Measurements from ENCODE around the gene DCC. TPM values are rescaled to one million over a fixed set of nuclear protein-coding genes. Genes with fewer than 3 reads are reported as not detected.

DCC gene
- total RNA-seq, 1 donor from 2014 or later, result not detected

GRCh38 chr18:52963481-52963880 is 623.5 kb downstream of the DCC start:
- Mint-ChIP-seq H3K36me3 (ENCODE audit: low read depth) (no peaks in the 10 kb centered on the region), H3K27ac (ENCODE audit: unreplicated experiment) (no peak overlapping the region), H3K4me1 (ENCODE audit: low read depth) (no peaks in the 10 kb centered on the region), H3K9me3 (ENCODE audit: low read depth) (no peaks in the 10 kb centered on the region), H3K27me3 (ENCODE audit: low read depth) (peaks cover 2% of the 10 kb centered on the region), H3K4me3 (ENCODE audit: unreplicated experiment) (no peak overlapping the region)
- TF ChIP-seq, protein P1, sequence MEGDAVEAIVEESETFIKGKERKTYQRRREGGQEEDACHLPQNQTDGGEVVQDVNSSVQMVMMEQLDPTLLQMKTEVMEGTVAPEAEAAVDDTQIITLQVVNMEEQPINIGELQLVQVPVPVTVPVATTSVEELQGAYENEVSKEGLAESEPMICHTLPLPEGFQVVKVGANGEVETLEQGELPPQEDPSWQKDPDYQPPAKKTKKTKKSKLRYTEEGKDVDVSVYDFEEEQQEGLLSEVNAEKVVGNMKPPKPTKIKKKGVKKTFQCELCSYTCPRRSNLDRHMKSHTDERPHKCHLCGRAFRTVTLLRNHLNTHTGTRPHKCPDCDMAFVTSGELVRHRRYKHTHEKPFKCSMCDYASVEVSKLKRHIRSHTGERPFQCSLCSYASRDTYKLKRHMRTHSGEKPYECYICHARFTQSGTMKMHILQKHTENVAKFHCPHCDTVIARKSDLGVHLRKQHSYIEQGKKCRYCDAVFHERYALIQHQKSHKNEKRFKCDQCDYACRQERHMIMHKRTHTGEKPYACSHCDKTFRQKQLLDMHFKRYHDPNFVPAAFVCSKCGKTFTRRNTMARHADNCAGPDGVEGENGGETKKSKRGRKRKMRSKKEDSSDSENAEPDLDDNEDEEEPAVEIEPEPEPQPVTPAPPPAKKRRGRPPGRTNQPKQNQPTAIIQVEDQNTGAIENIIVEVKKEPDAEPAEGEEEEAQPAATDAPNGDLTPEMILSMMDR (IDR thresholded peaks at IDR 0.05), result no peak
- DNase-seq (ENCODE audit: low spot score), result no peak

GRCh38 chr18:52970686-52971085 is 630.7 kb downstream of the DCC start:
- H3K4me1 Mint-ChIP-seq (ENCODE audit: low read depth), result no peaks in the 10 kb centered on the region
- no peak overlapping the region for H3K4me3 Mint-ChIP-seq (ENCODE audit: unreplicated experiment)
- no peak overlapping the region for H3K27ac Mint-ChIP-seq (ENCODE audit: unreplicated experiment)
- TF ChIP-seq, protein P1 (IDR thresholded peaks at IDR 0.05), result no peak
- H3K27me3 Mint-ChIP-seq (ENCODE audit: low read depth), result peaks cover 2% of the 10 kb centered on the region
- H3K9me3 Mint-ChIP-seq (ENCODE audit: low read depth), result no peaks in the 10 kb centered on the region
- DNase-seq (ENCODE audit: low spot score), result no peak
- H3K36me3 Mint-ChIP-seq (ENCODE audit: low read depth), result no peaks in the 10 kb centered on the region

DNA sequence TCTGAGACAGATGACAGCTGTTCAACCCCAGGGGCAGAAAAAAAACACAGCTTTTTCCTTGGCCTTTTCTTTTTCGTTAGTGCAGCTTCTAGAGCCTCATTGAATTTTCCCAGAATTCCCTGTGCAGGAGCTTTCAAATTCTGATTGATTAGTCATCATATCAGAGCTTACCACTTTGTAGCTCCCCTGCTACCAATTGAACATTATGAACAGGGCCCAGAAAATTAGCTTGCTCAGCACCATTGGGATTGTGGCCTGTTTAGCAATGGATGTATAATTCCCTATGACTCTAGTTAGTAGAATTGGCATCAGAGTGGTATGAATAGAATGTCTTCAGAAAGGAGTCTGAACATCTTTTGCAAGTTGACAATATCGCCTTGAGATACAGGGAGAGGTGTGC is 631.1 kb downstream of the DCC start:
- no peaks in the 10 kb centered on the region for H3K4me1 Mint-ChIP-seq (ENCODE audit: low read depth)
- peaks cover 2% of the 10 kb centered on the region for H3K27me3 Mint-ChIP-seq (ENCODE audit: low read depth)
- no peaks in the 10 kb centered on the region for H3K36me3 Mint-ChIP-seq (ENCODE audit: low read depth)
- no peak overlapping the region for H3K27ac Mint-ChIP-seq (ENCODE audit: unreplicated experiment)
- H3K4me3 Mint-ChIP-seq (ENCODE audit: unreplicated experiment), result no peak overlapping the region
- no peaks in the 10 kb centered on the region for H3K9me3 Mint-ChIP-seq (ENCODE audit: low read depth)
- TF ChIP-seq, protein P1 (IDR thresholded peaks at IDR 0.05), result no peak
- no peak for DNase-seq (ENCODE audit: low spot score)

DNA sequence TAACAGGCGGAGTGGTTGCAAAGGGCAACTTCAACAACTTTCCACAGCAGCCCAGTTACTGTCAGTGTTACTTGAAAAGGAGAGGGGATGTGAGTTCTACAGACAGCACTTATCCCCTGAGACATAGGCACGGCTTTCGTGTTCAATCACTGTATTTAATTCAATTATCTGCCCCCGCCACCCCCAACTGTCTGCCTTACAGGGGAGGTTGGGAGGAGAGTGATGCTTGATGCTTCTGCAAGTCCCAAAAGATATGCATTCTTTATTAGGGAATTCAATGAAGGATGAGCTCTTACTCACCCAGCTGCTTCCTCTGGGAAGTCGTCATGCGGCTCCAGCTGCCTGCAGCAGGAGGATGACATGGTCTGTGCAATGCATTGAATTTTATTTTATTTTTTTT is 639.9 kb downstream of the DCC start:
- H3K27ac Mint-ChIP-seq (ENCODE audit: unreplicated experiment), result no peak overlapping the region
- no peaks in the 10 kb centered on the region for H3K4me1 Mint-ChIP-seq (ENCODE audit: low read depth)
- H3K9me3 Mint-ChIP-seq (ENCODE audit: low read depth), result no peaks in the 10 kb centered on the region
- H3K4me3 Mint-ChIP-seq (ENCODE audit: unreplicated experiment), result no peak overlapping the region
- TF ChIP-seq, protein P1 (IDR thresholded peaks at IDR 0.05), result no peak
- no peaks in the 10 kb centered on the region for H3K36me3 Mint-ChIP-seq (ENCODE audit: low read depth)
- no peak for DNase-seq (ENCODE audit: low spot score)
- no peaks in the 10 kb centered on the region for H3K27me3 Mint-ChIP-seq (ENCODE audit: low read depth)

GRCh38 chr18:52991246-52991645 is 651.2 kb downstream of the DCC start:
- H3K4me1 Mint-ChIP-seq (ENCODE audit: low read depth), result no peaks in the 10 kb centered on the region
- no peaks in the 10 kb centered on the region for H3K27me3 Mint-ChIP-seq (ENCODE audit: low read depth)
- no peak for DNase-seq (ENCODE audit: low spot score)
- no peaks in the 10 kb centered on the region for H3K36me3 Mint-ChIP-seq (ENCODE audit: low read depth)
- H3K9me3 Mint-ChIP-seq (ENCODE audit: low read depth), result no peaks in the 10 kb centered on the region
- TF ChIP-seq, protein P1 (IDR thresholded peaks at IDR 0.05), result no peak
- H3K4me3 Mint-ChIP-seq (ENCODE audit: unreplicated experiment), result no peak overlapping the region
- no peak overlapping the region for H3K27ac Mint-ChIP-seq (ENCODE audit: unreplicated experiment)

Measured in chondrocyte (in vitro differentiated cells).